GM12878 (cell line): ENCODE data around the gene CD38. TPM values are rescaled to one million over a fixed set of nuclear protein-coding genes. Genes with fewer than 3 reads are reported as not detected.

Experiments
- CREB1 ChIP-seq: IDR thresholded peaks from 2 replicates; pipeline ENCODE4 v1.6.1; 2012; ENCODE audit warnings: low read depth, mild to moderate bottlenecking, inconsistent platforms
- E4F1 ChIP-seq: fragments of 450-650 bp; IDR thresholded peaks from 2 replicates; pipeline ENCODE4 v1.6.1; 2018; ENCODE audit warnings: borderline replicate concordance, mild to moderate bottlenecking; ENCODE audit not compliant: partially characterized antibody
- ETV6 ChIP-seq, 2 experiments: fragments of 450-650 bp in 1 of 2; IDR thresholded peaks in 1 of 2; conservative IDR thresholded peaks in 1 of 2; 2 replicates each; pipeline ENCODE4 v1.6.1; 2014; ENCODE audit warnings: antibody characterized with exemption in 1 of 2, borderline replicate concordance in 1 of 2, low read depth in 1 of 2, mild to moderate bottlenecking in 1 of 2, moderate library complexity in 1 of 2
- IRF3 ChIP-seq: fragments of 450-650 bp; IDR thresholded peaks from 2 replicates; pipeline ENCODE4 v1.6.1; 2014; ENCODE audit warnings: mild to moderate bottlenecking
- JUNB ChIP-seq: IDR thresholded peaks from 2 replicates; pipeline ENCODE4 v1.6.1; 2016; ENCODE audit warnings: antibody characterized with exemption, mild to moderate bottlenecking
- MTA3 ChIP-seq: IDR thresholded peaks from 2 replicates; pipeline ENCODE4 v1.6.1; 2012; ENCODE audit warnings: low read length, inconsistent platforms, borderline replicate concordance
- PAX5 ChIP-seq: IDR thresholded peaks from 2 replicates; pipeline ENCODE4 v1.6.1; 2011; ENCODE audit warnings: low read depth, low read length, borderline replicate concordance
- SREBF1 ChIP-seq: IDR thresholded peaks from 2 replicates; pipeline ENCODE4 v1.6.1; 2012; ENCODE audit warnings: mild to moderate bottlenecking, low read length
- SREBF2 ChIP-seq: IDR thresholded peaks from 2 replicates; pipeline ENCODE4 v1.6.1; 2012; ENCODE audit warnings: mild to moderate bottlenecking, low read length
- STAT3 ChIP-seq: IDR thresholded peaks from 2 replicates; pipeline ENCODE4 v1.6.1; 2011; ENCODE audit warnings: low read depth, low read length, improper control_type of control experiment
- SUPT20H ChIP-seq: IDR thresholded peaks from 2 replicates; pipeline ENCODE4 v1.6.1; 2011; ENCODE audit warnings: low read depth, mild to moderate bottlenecking, low read length, moderate library complexity, borderline replicate concordance; ENCODE audit not compliant: control insufficient read depth
- polyA plus RNA-seq, 11 experiments: library from polyadenylated mRNA; depleted of rRNA in 4 of 11; unstranded in 6 of 11; stranded (reverse) in 5 of 11; fragments of >200 nt; fragmentation: Nextera tagmentation in 4 of 11; fragmentation: Illumina TruSeq in 1 of 11; extraction: Ambion mirVana in 4 of 11; extraction: Trizol in 1 of 11; gene quantifications; 1 replicate in 1 of 11; 2 replicates in 10 of 11; pipeline versions ENCODE4 v1.2.1 to v1.2.3, GENCODE V29; 2011 to 2016; ENCODE audit warnings: inconsistent platforms in 2 of 11, missing spikeins in 2 of 11, low read depth in 1 of 11
- total RNA-seq, 4 experiments: library from RNA; depleted of rRNA in 3 of 4; stranded (reverse); fragments of >200 nt in 3 of 4; fragmentation: Illumina TruSeq in 1 of 4; extraction: Trizol in 1 of 4; gene quantifications; 2 replicates each; pipeline versions ENCODE4 v1.2.1 to v1.2.3, GENCODE V29; 2013 to 2021

Gene CD38
- total and polyA plus RNA-seq, 10 of the 15 experiments (the other 5 are each of a cell fraction or from before 2014, with no cell fraction given) = 3.5 to 39.8 (median 12.7) TPM

GRCh38 chr4:15888515-15888914 is 110.4 kb downstream of the CD38 start (continued):
- no peak for TF ChIP-seq ETV6 (conservative IDR thresholded peaks at IDR 0.05 in 1 of 2, IDR thresholded peaks at IDR 0.05 in 1 of 2; ENCODE audit: borderline replicate concordance in 1 of 2, low read depth in 1 of 2)
- TF ChIP-seq STAT3 = no peak
- TF ChIP-seq CREB1 = no peak
- TF ChIP-seq SREBF1 = no peak
- no peak for TF ChIP-seq E4F1
- no peak for TF ChIP-seq PAX5
- no peak for TF ChIP-seq MTA3
- no peak for TF ChIP-seq SUPT20H
- TF ChIP-seq JUNB = no peak
- TF ChIP-seq SREBF2 = no peak
- no peak for TF ChIP-seq IRF3
